Activated naive CD8-positive, alpha-beta T cell treated with anti-CD3 and anti-CD28 coated beads, Interleukin-2, amount 10 ng/mL, durations not matched to agents 7 days and 5 days (primary cell): Measurements from ENCODE around the gene PSAP. TPM values are rescaled to one million over a fixed set of nuclear protein-coding genes. Genes with fewer than 3 reads are reported as not detected.

Source experiments
- ATAC-seq: fragments of 150-1000 bp; cut with Tn5 transposase; one replicate; pipeline ENCODE4 v1.10.0; 2021; ENCODE audit warnings: low read depth, moderate library complexity
- POLR2A ChIA-PET: fragments of 350-600 bp; sonication (Branson Sonifier 250); formaldehyde crosslinking; loops from one replicate; lab custom pipeline; 2021; ENCODE audit warnings: antibody characterized with exemption; lab: Charles Lee
- DNase-seq: peaks from one replicate; pipeline ENCODE4 v3.0.0; 2021
- H3K27ac Mint-ChIP-seq: one replicate; pipeline ENCODE4 v1.8.0; 2022; ENCODE audit warnings: mild to moderate bottlenecking, mixed read lengths
- H3K27me3 Mint-ChIP-seq: one replicate; pipeline ENCODE4 v1.8.0; 2022; ENCODE audit warnings: mild to moderate bottlenecking, moderate library complexity, mixed read lengths
- H3K36me3 Mint-ChIP-seq: one replicate; pipeline ENCODE4 v1.8.0; 2021; ENCODE audit warnings: mild to moderate bottlenecking, mixed read lengths
- H3K4me1 Mint-ChIP-seq: one replicate; pipeline ENCODE4 v1.8.0; 2021; ENCODE audit warnings: mixed read lengths
- H3K4me3 Mint-ChIP-seq: one replicate; pipeline ENCODE4 v1.8.0; 2022; ENCODE audit warnings: mild to moderate bottlenecking, moderate library complexity, mixed read lengths
- H3K9me3 Mint-ChIP-seq: one replicate; pipeline ENCODE4 v1.8.0; 2021; ENCODE audit warnings: mixed read lengths
- total RNA-seq, 2 experiments: library from RNA; stranded (reverse); gene quantifications; one replicate each; pipeline ENCODE4 v1.2.3, GENCODE V29; 2021

Gene PSAP
- total RNA-seq, 2 experiments from 2014 or later, result 171 to 175 TPM

- no peak for DNase-seq
- H3K9me3 Mint-ChIP-seq, result no peaks in the 10 kb centered on the region
- H3K27ac Mint-ChIP-seq, result no peak overlapping the region
- peaks cover 3% of the 10 kb centered on the region for H3K27me3 Mint-ChIP-seq
- POLR2A ChIA-PET, result interaction anchor here (1.6 kb wide), 1 partner anchor 11 kb away, joined by 12 read pairs; the partner anchor contains the start of gene VSIR
- H3K4me3 Mint-ChIP-seq, result no peak overlapping the region
- no peak for ATAC-seq
- H3K4me1 Mint-ChIP-seq, result peaks cover 23% of the 10 kb centered on the region
- H3K36me3 Mint-ChIP-seq, result no peaks in the 10 kb centered on the region
These were observed 67.0 kb downstream of the PSAP start for GRCh38 chr10:71783917-71784678.

DNA sequence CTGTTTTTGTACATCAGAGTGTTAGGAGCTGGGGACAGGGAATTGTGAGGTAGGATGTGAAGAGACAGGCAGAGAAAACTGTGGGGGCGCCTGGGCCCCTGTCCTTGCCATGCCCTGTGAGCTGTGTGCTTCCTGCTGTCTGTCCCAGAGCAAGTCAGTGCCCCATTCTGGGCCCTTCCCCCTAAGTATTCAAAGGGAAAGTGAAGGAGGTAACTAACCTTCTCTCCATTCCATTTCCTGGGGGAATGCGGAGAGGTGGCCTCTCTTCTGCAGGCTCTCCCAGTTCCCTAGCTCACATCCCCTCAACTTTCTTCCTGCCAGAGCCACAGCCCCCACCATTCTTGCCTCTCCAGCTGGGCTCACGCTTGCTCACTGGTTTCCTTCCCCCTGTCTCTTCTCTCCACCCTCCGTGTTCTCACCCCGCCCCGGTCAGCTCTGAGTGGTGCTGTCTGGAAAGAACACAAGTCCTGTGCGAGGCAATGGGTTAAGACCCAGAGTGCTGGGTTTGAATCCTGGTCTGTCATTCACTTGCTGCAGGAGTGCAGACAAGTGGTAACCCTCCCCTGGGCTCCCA lies 68.0 kb downstream of the PSAP start:
- no peak overlapping the region for H3K4me3 Mint-ChIP-seq
- H3K36me3 Mint-ChIP-seq, result no peaks in the 10 kb centered on the region
- no peaks in the 10 kb centered on the region for H3K9me3 Mint-ChIP-seq
- H3K27ac Mint-ChIP-seq, result peak overlapping the region; percentile 13
- ATAC-seq (no peak), DNase-seq (no peak)
- H3K27me3 Mint-ChIP-seq, result peaks cover 3% of the 10 kb centered on the region
- POLR2A ChIA-PET, result interaction anchor here (1.6 kb wide), 1 partner anchor 9 kb away, joined by 12 read pairs; the partner anchor contains the start of gene VSIR
- H3K4me1 Mint-ChIP-seq, result peaks cover 31% of the 10 kb centered on the region

- POLR2A ChIA-PET, result interaction anchor here (1.6 kb wide), 1 partner anchor 9 kb away, joined by 12 read pairs; the partner anchor contains the start of gene VSIR
These were observed 68.7 kb downstream of the PSAP start for GRCh38 chr10:71782221-71782916.

GRCh38 chr10:71780719-71781118 lies 70.3 kb downstream of the PSAP start:
- H3K36me3 Mint-ChIP-seq, result no peaks in the 10 kb centered on the region
- DNase-seq (no peak), ATAC-seq (no peak)
- H3K4me1 Mint-ChIP-seq, result peaks cover 45% of the 10 kb centered on the region
- H3K9me3 Mint-ChIP-seq, result no peaks in the 10 kb centered on the region
- POLR2A ChIA-PET, result interaction anchor here (2.1 kb wide), 1 partner anchor 32 kb away, joined by 5 read pairs; no protein-coding TSS in a partner anchor
- H3K27ac Mint-ChIP-seq, result no peak overlapping the region
- H3K27me3 Mint-ChIP-seq, result no peaks in the 10 kb centered on the region
- H3K4me3 Mint-ChIP-seq, result no peak overlapping the region

More at GRCh38 chr10:71782221-71782916, 68.7 kb downstream of the PSAP start:
- H3K27me3 Mint-ChIP-seq, result peaks cover 3% of the 10 kb centered on the region
- no peaks in the 10 kb centered on the region for H3K9me3 Mint-ChIP-seq
- no peaks in the 10 kb centered on the region for H3K36me3 Mint-ChIP-seq
- ATAC-seq (no peak), DNase-seq (no peak)
- H3K4me3 Mint-ChIP-seq, result no peak overlapping the region
- no peak overlapping the region for H3K27ac Mint-ChIP-seq
- peaks cover 31% of the 10 kb centered on the region for H3K4me1 Mint-ChIP-seq

DNA sequence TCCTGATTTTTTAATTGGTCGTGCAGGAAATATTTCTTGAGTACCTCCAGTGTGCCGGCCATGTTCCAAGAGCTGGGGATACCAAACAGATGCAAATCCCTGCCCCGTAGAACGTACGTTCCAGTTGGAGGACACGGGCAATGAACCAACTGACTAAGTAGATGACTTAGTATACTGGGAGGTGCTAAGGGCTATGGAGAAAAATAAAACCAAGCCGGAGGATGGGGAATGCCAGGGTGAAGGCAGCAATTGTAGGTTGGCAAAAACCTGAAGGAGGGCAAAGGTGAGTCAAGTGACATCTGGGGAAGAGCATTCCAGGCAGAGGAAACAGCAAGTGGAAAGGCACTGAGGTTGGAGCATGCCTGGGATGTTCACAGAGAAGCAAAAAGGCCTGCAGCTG lies 70.9 kb downstream of the PSAP start:
- DNase-seq (no peak), ATAC-seq (no peak)
- Mint-ChIP-seq H3K4me3 (no peak overlapping the region), H3K9me3 (no peaks in the 10 kb centered on the region), H3K4me1 (peaks cover 49% of the 10 kb centered on the region), H3K27me3 (no peaks in the 10 kb centered on the region), H3K36me3 (no peaks in the 10 kb centered on the region), H3K27ac (no peak overlapping the region)
- POLR2A ChIA-PET, result interaction anchor here (2.1 kb wide), 1 partner anchor 31 kb away, joined by 5 read pairs; no protein-coding TSS in a partner anchor

- Mint-ChIP-seq H3K4me3 (peak overlapping the region; percentile 15), H3K27me3 (no peaks in the 10 kb centered on the region), H3K27ac (no peak overlapping the region), H3K9me3 (no peaks in the 10 kb centered on the region), H3K4me1 (peaks cover 53% of the 10 kb centered on the region), H3K36me3 (no peaks in the 10 kb centered on the region)
- ATAC-seq, result peak; percentile 64
- POLR2A ChIA-PET, result interaction anchor here (2.1 kb wide), 1 partner anchor 31 kb away, joined by 5 read pairs; no protein-coding TSS in a partner anchor
- DNase-seq, result no peak
These were observed 71.4 kb downstream of the PSAP start for GRCh38 chr10:71779641-71780040.

- Mint-ChIP-seq H3K36me3 (no peaks in the 10 kb centered on the region), H3K4me3 (no peak overlapping the region), H3K27ac (no peak overlapping the region), H3K27me3 (no peaks in the 10 kb centered on the region), H3K4me1 (peaks cover 59% of the 10 kb centered on the region), H3K9me3 (no peaks in the 10 kb centered on the region)
- ATAC-seq (no peak), DNase-seq (no peak)
- POLR2A ChIA-PET, result no interaction called here
These were observed 72.8 kb downstream of the PSAP start for GRCh38 chr10:71778071-71778825.

DNA sequence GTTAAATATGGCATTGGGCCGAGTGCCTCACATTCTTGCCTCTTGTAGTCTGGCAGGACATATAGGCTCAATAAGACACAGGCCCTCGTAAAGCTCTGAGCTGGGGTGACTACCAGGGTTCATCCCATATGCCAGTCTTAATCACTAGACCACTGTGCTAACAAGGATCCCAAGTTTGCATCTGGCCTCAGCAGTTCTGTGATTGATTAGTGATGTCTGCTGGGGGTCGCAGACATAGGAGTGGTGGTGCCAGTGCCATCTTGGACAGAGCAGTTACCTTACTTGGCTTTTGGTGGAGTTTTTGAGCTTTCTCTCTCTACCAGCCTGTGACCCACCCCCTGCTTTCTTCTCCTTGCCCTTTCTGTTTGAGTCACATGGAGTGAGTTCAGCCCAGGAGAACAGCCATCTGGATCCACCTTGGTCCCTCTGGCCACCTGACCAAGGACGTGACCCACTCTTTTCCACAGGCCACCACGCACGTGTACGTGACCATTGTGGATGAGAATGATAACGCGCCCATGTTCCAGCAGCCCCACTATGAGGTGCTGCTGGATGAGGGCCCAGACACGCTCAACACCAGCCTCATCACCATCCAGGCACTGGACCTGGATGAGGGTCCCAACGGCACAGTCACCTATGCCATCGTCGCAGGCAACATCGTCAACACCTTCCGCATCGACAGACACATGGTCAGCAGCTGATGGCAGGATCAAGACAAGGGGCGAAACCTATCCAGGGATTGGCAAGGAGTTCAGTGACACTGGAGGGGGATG lies 73.7 kb downstream of the PSAP start:
- DNase-seq, result no peak
- POLR2A ChIA-PET, result interaction anchor here (9.9 kb wide), 1 partner anchor 49 kb away, joined by 138 read pairs; no protein-coding TSS in a partner anchor

GRCh38 chr10:71776481-71776925 lies 74.5 kb downstream of the PSAP start:
- DNase-seq (no peak), ATAC-seq (no peak)
- H3K27me3 Mint-ChIP-seq, result no peaks in the 10 kb centered on the region
- H3K4me3 Mint-ChIP-seq, result peak overlapping the region; percentile 88
- POLR2A ChIA-PET, result interaction anchor here (1.4 to 15.2 kb wide), 5 partner anchors 10 to 63 kb away, joined by 4 to 341 read pairs (median 4); no protein-coding TSS in a partner anchor
- no peaks in the 10 kb centered on the region for H3K9me3 Mint-ChIP-seq
- H3K4me1 Mint-ChIP-seq, result peaks cover 61% of the 10 kb centered on the region
- peak overlapping the region; percentile 92 for H3K27ac Mint-ChIP-seq
- H3K36me3 Mint-ChIP-seq, result peaks cover 7% of the 10 kb centered on the region

More for the DNA sequence above, 73.7 kb downstream of the PSAP start:
- H3K27ac Mint-ChIP-seq, result peak overlapping the region; percentile 19
- H3K36me3 Mint-ChIP-seq, result no peaks in the 10 kb centered on the region
- no peak overlapping the region for H3K4me3 Mint-ChIP-seq
- no peak for ATAC-seq
- peaks cover 54% of the 10 kb centered on the region for H3K4me1 Mint-ChIP-seq
- H3K27me3 Mint-ChIP-seq, result no peaks in the 10 kb centered on the region
- H3K9me3 Mint-ChIP-seq, result no peaks in the 10 kb centered on the region

- no peak for DNase-seq
- H3K9me3 Mint-ChIP-seq, result no peaks in the 10 kb centered on the region
These were observed 75.9 kb downstream of the PSAP start for GRCh38 chr10:71774916-71775702.

DNA sequence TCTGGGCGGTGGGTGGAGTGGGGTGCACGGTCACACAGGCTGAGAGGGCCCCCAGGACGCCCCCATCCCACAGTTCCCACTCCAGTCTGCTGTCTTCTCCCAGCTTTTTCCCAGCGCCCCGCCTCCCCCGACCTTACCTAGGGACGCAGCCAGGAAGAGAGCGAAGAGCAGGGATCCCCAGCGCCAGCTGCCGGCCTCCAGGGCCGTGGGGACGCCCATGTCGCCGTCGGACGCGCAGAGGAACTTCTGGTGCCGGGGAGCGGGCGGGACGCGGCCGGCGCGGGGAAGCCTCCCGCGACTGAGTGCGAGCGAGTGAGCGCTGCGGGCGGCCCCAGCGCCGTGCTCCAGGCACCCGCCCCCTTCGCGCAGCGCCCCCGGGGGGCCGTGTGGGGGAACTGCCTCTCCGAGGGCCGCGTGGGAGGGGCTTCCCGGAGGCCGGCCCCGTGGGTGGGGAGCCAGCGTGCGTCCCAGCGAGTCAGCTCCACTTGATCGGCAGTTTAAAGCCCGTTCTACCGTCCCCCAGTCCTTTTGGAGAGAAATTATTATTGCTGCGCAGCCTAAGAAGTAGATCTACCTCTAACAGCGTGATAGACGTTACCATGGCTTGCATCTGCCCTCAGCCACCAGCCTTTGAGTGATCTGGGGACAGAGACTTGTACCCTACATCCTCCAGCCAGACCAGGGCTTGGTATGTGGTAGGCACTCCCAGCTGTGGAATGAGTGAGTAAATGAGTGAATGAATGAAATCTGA lies 77.7 kb downstream of the PSAP start, which contains the start of gene VSIR:
VSIR (minus strand) TSS at position 300 of the 751 bp plus-strand sequence; CDS start at position 219, 81 bp downstream.
- POLR2A ChIA-PET, result interaction anchor here (0.5 to 15.2 kb wide), 20 partner anchors 8 to 409 kb away, joined by 3 to 341 read pairs (median 8); partner anchors contain the start of gene PSAP
- H3K4me1 Mint-ChIP-seq, result peaks cover 65% of the 10 kb centered on the region
- H3K4me3 Mint-ChIP-seq, result peak within 1 kb of the TSS; percentile 91
- peak within 1 kb of the TSS; percentile 94 for H3K27ac Mint-ChIP-seq
- peaks cover 24% of the 10 kb centered on the region for H3K36me3 Mint-ChIP-seq
- DNase-seq (peak; percentile 100), ATAC-seq (peak; percentile 63)
- no peaks in the 10 kb centered on the region for H3K9me3 Mint-ChIP-seq
- H3K27me3 Mint-ChIP-seq, result no peaks in the 10 kb centered on the region

More at GRCh38 chr10:71774916-71775702, 75.9 kb downstream of the PSAP start:
- Mint-ChIP-seq H3K27ac (peak overlapping the region; percentile 92), H3K4me3 (peak overlapping the region; percentile 88), H3K36me3 (peaks cover 12% of the 10 kb centered on the region), H3K4me1 (peaks cover 65% of the 10 kb centered on the region), H3K27me3 (no peaks in the 10 kb centered on the region)
- POLR2A ChIA-PET, result interaction anchor here (1.0 to 15.2 kb wide), 9 partner anchors 8 to 76 kb away, joined by 3 to 341 read pairs (median 12); partner anchors contain the start of gene PSAP
- no peak for ATAC-seq
